IMR-90 (cell line): Measurements from ENCODE around the gene GRM8. TPM values are rescaled to one million over a fixed set of nuclear protein-coding genes. Genes with fewer than 3 reads are reported as not detected.

Experiments used
- ATAC-seq: fragments of 200-7000 bp; cut with Tn5 transposase; 2 replicates; pipeline ENCODE4 v1.9.1; 2020; ENCODE audit warnings: low read depth, mild to moderate bottlenecking, moderate library complexity
- BruUV-seq: library from RNA; stranded (reverse); fragments of 400-500 nt; replicated peaks from 2 replicates; lab custom pipeline; 2021; lab: Mats Ljungman, UMichigan
- CTCF ChIA-PET: fragments of 300-600 bp; formaldehyde crosslinking; extraction: SDS; loops from one replicate; lab custom pipeline; 2021; ENCODE audit warnings: antibody characterized with exemption; lab: Yijun Ruan, JAX
- POLR2A ChIA-PET: fragments of 300-600 bp; sonication (Branson Sonifier 250); formaldehyde crosslinking; loops from one replicate; lab custom pipeline; 2022; ENCODE audit warnings: antibody characterized with exemption; ENCODE audit not compliant: unreplicated experiment; lab: Charles Lee
- DNase-seq: peaks from one replicate; pipeline ENCODE4 v3.0.0; 2013
- H2AFZ ChIP-seq: replicated peaks from 2 replicates; pipeline ENCODE3; 2013; ENCODE audit warnings: low read length, mild to moderate bottlenecking; ENCODE audit not compliant: poor library complexity
- H2AK5ac ChIP-seq: 2 replicates; pipeline ENCODE4 v1.6.1; 2013; ENCODE audit warnings: low read depth, low read length, inconsistent platforms
- H2AK9ac ChIP-seq: replicated peaks from 2 replicates; pipeline ENCODE3; 2013; ENCODE audit warnings: mild to moderate bottlenecking, low read depth, low read length, moderate library complexity; ENCODE audit not compliant: poor library complexity
- H2BK120ac ChIP-seq: 2 replicates; pipeline ENCODE4 v1.6.1; 2013; ENCODE audit warnings: low read depth, low read length, inconsistent platforms
- H2BK15ac ChIP-seq: 3 replicates; pipeline ENCODE4 v1.6.1; 2013; ENCODE audit warnings: low read depth, low read length, inconsistent platforms
- H2BK20ac ChIP-seq: 2 replicates; pipeline ENCODE4 v1.6.1; 2013; ENCODE audit warnings: low read depth, mild to moderate bottlenecking, inconsistent platforms, low read length, moderate library complexity
- H2BK5ac ChIP-seq: 2 replicates; pipeline ENCODE4 v1.6.1; 2013; ENCODE audit warnings: mild to moderate bottlenecking, low read depth, low read length, inconsistent platforms; ENCODE audit not compliant: poor library complexity, severe bottlenecking
- H3K14ac ChIP-seq: replicated peaks from 2 replicates; pipeline ENCODE4 v1.6.1; 2013; ENCODE audit warnings: low read depth, low read length, inconsistent platforms
- H3K18ac ChIP-seq: 2 replicates; pipeline ENCODE4 v1.6.1; 2013; ENCODE audit warnings: low read depth, low read length, control low read depth
- H3K23ac ChIP-seq: 2 replicates; pipeline ENCODE4 v1.6.1; 2013; ENCODE audit warnings: low read depth, low read length, inconsistent platforms
- H3K27ac ChIP-seq: 2 replicates; pipeline ENCODE4 v1.5.1; 2013; ENCODE audit warnings: mild to moderate bottlenecking, control low read depth, low read length; ENCODE audit not compliant: insufficient read depth
- H3K27me3 ChIP-seq: 2 replicates; pipeline ENCODE4 v1.6.1; 2013; ENCODE audit warnings: low read length; ENCODE audit not compliant: control insufficient read depth, insufficient read depth
- H3K36me3 ChIP-seq: 2 replicates; pipeline ENCODE4 v1.6.1; 2013; ENCODE audit warnings: low read length, mixed read lengths; ENCODE audit not compliant: control insufficient read depth, insufficient read depth
- H3K4ac ChIP-seq: 2 replicates; pipeline ENCODE4 v1.6.1; 2013; ENCODE audit warnings: low read depth, low read length, inconsistent platforms
- H3K4me1 ChIP-seq: 2 replicates; pipeline ENCODE4 v1.6.1; 2013; ENCODE audit warnings: low read length, mixed read lengths; ENCODE audit not compliant: control insufficient read depth, insufficient read depth
- H3K4me2 ChIP-seq: 2 replicates; pipeline ENCODE4 v1.6.1; 2013; ENCODE audit warnings: low read depth, mild to moderate bottlenecking, control low read depth, low read length, moderate library complexity
- H3K4me3 ChIP-seq: 2 replicates; pipeline ENCODE4 v1.5.1; 2013; ENCODE audit warnings: low read depth, mild to moderate bottlenecking, control low read depth, low read length, moderate library complexity; ENCODE audit not compliant: insufficient read depth
- H3K56ac ChIP-seq: 2 replicates; pipeline ENCODE4 v1.6.1; 2013; ENCODE audit warnings: low read length, inconsistent platforms; ENCODE audit not compliant: insufficient read depth; ENCODE audit errors: extremely low read depth
- H3K79me1 ChIP-seq, 2 experiments: 2 replicates each; pipeline ENCODE4 v1.6.1; 2013; ENCODE audit warnings: low read length in 2 of 2, inconsistent platforms in 1 of 2, low read depth in 1 of 2
- H3K9ac ChIP-seq: 2 replicates; pipeline ENCODE4 v1.6.1; 2013; ENCODE audit warnings: low read depth, low read length, control low read depth
- H3K9me1 ChIP-seq: 2 replicates; pipeline ENCODE4 v1.6.1; 2013; ENCODE audit warnings: low read length, inconsistent platforms; ENCODE audit not compliant: insufficient read depth
- H3K9me3 ChIP-seq: 2 replicates; pipeline ENCODE4 v1.6.1; 2013; ENCODE audit warnings: low read length; ENCODE audit not compliant: control insufficient read depth, insufficient read depth
- H4K20me1 ChIP-seq: 2 replicates; pipeline ENCODE4 v1.6.1; 2013; ENCODE audit warnings: low read length, inconsistent platforms; ENCODE audit not compliant: insufficient read depth
- H4K5ac ChIP-seq: 2 replicates; pipeline ENCODE4 v1.6.1; 2013; ENCODE audit warnings: mild to moderate bottlenecking, low read depth, low read length, control low read depth
- H4K8ac ChIP-seq, 2 experiments: 2 replicates each; pipeline ENCODE4 v1.6.1; 2013; ENCODE audit warnings: low read depth in 2 of 2, low read length in 2 of 2, control low read depth in 1 of 2, inconsistent platforms in 1 of 2
- H4K91ac ChIP-seq: 2 replicates; pipeline ENCODE4 v1.6.1; 2013; ENCODE audit warnings: low read depth, low read length, inconsistent platforms; ENCODE audit not compliant: insufficient read depth
- CEBPB ChIP-seq: IDR thresholded peaks from 2 replicates; pipeline ENCODE4 v1.6.1; 2012; ENCODE audit warnings: low read depth, low read length, improper control_type of control experiment
- RAD21 ChIP-seq: IDR thresholded peaks from 2 replicates; pipeline ENCODE4 v1.6.1; 2012; ENCODE audit warnings: low read length, improper control_type of control experiment
- WGBS, 2 experiments: methylation state at CpG; one replicate each; pipeline versions ENCODE4 v1.1.5 to v1.1.7; 2013; ENCODE audit warnings: missing lambda C conversion rate in 2 of 2; ENCODE audit not compliant: insufficient read length in 1 of 2; ENCODE audit errors: extremely low coverage in 2 of 2; 5-methylcytosine and 5-hydroxymethylcytosine counted together
- dilution Hi-C: fragments of 300-500 bp; cut with HindIII; formaldehyde crosslinking; loops from one replicate; pipeline ENCODE4 v1.14.3; 2018; ENCODE audit warnings: low sequenced_read_pairs; ENCODE audit not compliant: unreplicated experiment
- in situ Hi-C: fragments of 300-500 bp; cut with MboI; formaldehyde crosslinking; loops from 3 replicates; pipeline ENCODE4 v1.14.3; 2019; ENCODE audit warnings: low sequenced_read_pairs, inconsistent platforms, mixed read lengths
- intact Hi-C: fragments of 100-400 bp; cut with micrococcal nuclease; formaldehyde crosslinking; loops from 2 replicates; pipeline ENCODE4 v1.10.0; 2022
- polyA plus RNA-seq, 3 experiments: library from polyadenylated mRNA; depleted of rRNA; stranded (reverse); fragments of >200 nt; gene quantifications; 2 replicates each; pipeline ENCODE4 v1.2.3, GENCODE V29; 2012; ENCODE audit warnings: low replicate concordance in 1 of 3
- total RNA-seq: library from RNA; depleted of rRNA; stranded (reverse); fragments of >200 nt; gene quantifications from 2 replicates; pipeline ENCODE4 v1.2.3, GENCODE V29; 2012

Gene GRM8
- total and polyA plus RNA-seq, 2 of the 4 experiments (the other 2 are of a cell fraction), result not detected

DNA sequence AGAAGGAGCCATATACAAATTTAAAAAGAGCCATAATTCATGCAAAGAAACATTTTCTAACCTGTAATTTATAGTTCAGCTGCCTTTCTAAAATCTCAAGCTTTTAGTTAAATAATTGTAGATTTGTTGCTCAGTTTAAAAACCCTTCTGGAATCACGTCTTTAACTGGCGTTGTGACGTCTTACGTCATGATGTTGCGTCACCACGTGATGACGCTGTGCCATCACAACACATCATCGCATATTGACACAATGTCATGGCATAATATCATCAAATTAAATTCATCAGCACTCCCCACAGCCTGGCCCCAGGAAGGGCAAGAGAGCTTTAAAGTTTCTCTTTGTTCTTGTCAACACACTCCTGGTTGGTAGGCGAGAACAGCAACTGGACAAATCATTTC is 194.8 kb downstream of the GRM8 start:
- no peak overlapping the region for H2BK120ac ChIP-seq
- no peak for ATAC-seq
- no peak overlapping the region for H3K4ac ChIP-seq
- H3K4me2 ChIP-seq, result no peak overlapping the region
- no peak overlapping the region for H4K5ac ChIP-seq
- no TSS peak for BruUV-seq
- H3K27ac ChIP-seq, result no peak overlapping the region
- H2AK5ac ChIP-seq, result no peak overlapping the region
- H3K9me3 ChIP-seq, result peaks cover 6% of the 10 kb centered on the region
- no peak overlapping the region for H4K91ac ChIP-seq
- H2AK9ac ChIP-seq, result no peak overlapping the region
- H3K27me3 ChIP-seq, result no peaks in the 10 kb centered on the region
- H3K9me1 ChIP-seq, result no peaks in the 10 kb centered on the region
- no peak overlapping the region for H3K18ac ChIP-seq
- in situ Hi-C loops (no loop called here), intact Hi-C loops (no loop called here), dilution Hi-C loops (no loop called here)
- no peaks in the 10 kb centered on the region for H3K79me1 ChIP-seq
- ChIA-PET CTCF (no interaction called here), POLR2A (no interaction called here)
- H4K8ac ChIP-seq, result no peak overlapping the region
- no peak overlapping the region for H3K9ac ChIP-seq
- no peak overlapping the region for H2BK20ac ChIP-seq
- H2BK5ac ChIP-seq, result no peak overlapping the region
- no peak overlapping the region for H3K56ac ChIP-seq
- no peaks in the 10 kb centered on the region for H3K4me1 ChIP-seq
- no peak for TF ChIP-seq RAD21
- TF ChIP-seq CEBPB, result peak; percentile 64
- no peak overlapping the region for H3K14ac ChIP-seq
- H3K23ac ChIP-seq, result no peak overlapping the region
- H2AFZ ChIP-seq, result no peak overlapping the region
- H3K36me3 ChIP-seq, result no peaks in the 10 kb centered on the region
- no peak for DNase-seq
- H2BK15ac ChIP-seq, result no peak overlapping the region
- H4K20me1 ChIP-seq, result no peaks in the 10 kb centered on the region
- H3K4me3 ChIP-seq, result no peak overlapping the region
- WGBS, 2 experiments, result 52% methylated on average over 4 of the region's 9 CpGs; no CpG with 5 or more reads in 1 of the 2 experiments
